NCI-H526 treated with DMSO at 0.1 percent for 48 hours (cell line): ENCODE measurements around the gene RIT2.
"Not testable (repeated sequence)": the region's sequence is repeated elsewhere in the genome, so short reads cannot be mapped to it uniquely, and the experiment has no call there.

ENCODE experiments used
- DNase-seq: peaks from one replicate; lab custom pipeline; 2025; lab: John Stamatoyannopoulos, UW

The RIT2 gene

GRCh38 chr18:42838546-42839145 lies 276.8 kb downstream of the RIT2 start:
- DNase-seq: no peak

GRCh38 chr18:42830936-42831335 lies 284.5 kb downstream of the RIT2 start:
- DNase-seq: no peak

GRCh38 chr18:42828881-42829280 lies 286.6 kb downstream of the RIT2 start:
- no peak for DNase-seq

GRCh38 chr18:42824178-42824577 lies 291.3 kb downstream of the RIT2 start:
- no peak for DNase-seq

GRCh38 chr18:42822711-42823110 lies 292.8 kb downstream of the RIT2 start:
- DNase-seq: no peak

GRCh38 chr18:42821492-42821891 lies 294.0 kb downstream of the RIT2 start:
- no peak for DNase-seq

GRCh38 chr18:42814618-42815017 lies 300.9 kb downstream of the RIT2 start:
- no peak for DNase-seq

GRCh38 chr18:42814184-42814583 lies 301.3 kb downstream of the RIT2 start:
- DNase-seq: no peak

- DNase-seq: no peak
Measured at GRCh38 chr18:42813570-42813969, 301.9 kb downstream of the RIT2 start.

- no peak for DNase-seq
Measured at GRCh38 chr18:42807887-42808286, 307.6 kb downstream of the RIT2 start.

GRCh38 chr18:42801706-42802105 lies 313.8 kb downstream of the RIT2 start:
- DNase-seq: no peak

- DNase-seq: no peak
Measured at GRCh38 chr18:42798606-42799170, 316.8 kb downstream of the RIT2 start.

- not testable (repeated sequence) for DNase-seq
Measured at GRCh38 chr18:42795213-42795789, 320.2 kb downstream of the RIT2 start.

- DNase-seq: no peak
Measured at GRCh38 chr18:42792731-42793130, 322.8 kb downstream of the RIT2 start.

- DNase-seq: no peak
Measured at GRCh38 chr18:42784632-42785031, 330.9 kb downstream of the RIT2 start.

GRCh38 chr18:42782929-42783328 lies 332.6 kb downstream of the RIT2 start:
- no peak for DNase-seq

- DNase-seq: no peak
Measured at GRCh38 chr18:42781298-42781815, 334.1 kb downstream of the RIT2 start.

GRCh38 chr18:42780171-42780570 lies 335.3 kb downstream of the RIT2 start:
- no peak for DNase-seq

- no peak for DNase-seq
Measured at GRCh38 chr18:42778445-42779042, 336.9 kb downstream of the RIT2 start.

GRCh38 chr18:42778024-42778423 lies 337.5 kb downstream of the RIT2 start:
- DNase-seq: no peak

GRCh38 chr18:42773870-42774269 lies 341.6 kb downstream of the RIT2 start:
- no peak for DNase-seq

- DNase-seq: no peak
Measured at GRCh38 chr18:42771936-42772335, 343.5 kb downstream of the RIT2 start.

GRCh38 chr18:42765302-42765701 lies 350.2 kb downstream of the RIT2 start:
- no peak for DNase-seq
